ENCODE results near the gene KISS1.

Gene KISS1

DNA sequence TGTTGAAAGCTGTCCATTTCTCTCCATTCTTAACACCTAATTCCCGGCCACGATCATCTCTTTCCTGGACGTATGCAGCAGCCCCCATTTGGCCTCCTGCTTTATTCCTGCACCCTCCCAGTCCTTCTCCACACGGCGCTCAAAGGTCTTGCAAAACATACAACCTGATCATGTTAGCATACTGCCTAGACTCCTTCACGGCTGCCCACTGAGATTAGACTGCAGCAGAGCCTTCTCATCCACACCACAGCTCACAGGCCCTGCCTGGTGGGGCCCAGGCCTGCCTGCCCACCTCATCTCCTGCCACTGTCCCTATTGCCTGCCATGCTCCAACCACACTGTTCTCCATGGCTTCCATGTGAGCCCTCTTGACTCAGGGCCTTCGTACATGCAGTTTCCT is 14.8 kb upstream of the KISS1 start:
- DNase-seq (ENCODE audit: low read depth) = no peak
- H3K4me3 ChIP-seq (replicated peaks; ENCODE audit: low read depth, low read length) = no peak overlapping the region
- TF ChIP-seq, protein P1, sequence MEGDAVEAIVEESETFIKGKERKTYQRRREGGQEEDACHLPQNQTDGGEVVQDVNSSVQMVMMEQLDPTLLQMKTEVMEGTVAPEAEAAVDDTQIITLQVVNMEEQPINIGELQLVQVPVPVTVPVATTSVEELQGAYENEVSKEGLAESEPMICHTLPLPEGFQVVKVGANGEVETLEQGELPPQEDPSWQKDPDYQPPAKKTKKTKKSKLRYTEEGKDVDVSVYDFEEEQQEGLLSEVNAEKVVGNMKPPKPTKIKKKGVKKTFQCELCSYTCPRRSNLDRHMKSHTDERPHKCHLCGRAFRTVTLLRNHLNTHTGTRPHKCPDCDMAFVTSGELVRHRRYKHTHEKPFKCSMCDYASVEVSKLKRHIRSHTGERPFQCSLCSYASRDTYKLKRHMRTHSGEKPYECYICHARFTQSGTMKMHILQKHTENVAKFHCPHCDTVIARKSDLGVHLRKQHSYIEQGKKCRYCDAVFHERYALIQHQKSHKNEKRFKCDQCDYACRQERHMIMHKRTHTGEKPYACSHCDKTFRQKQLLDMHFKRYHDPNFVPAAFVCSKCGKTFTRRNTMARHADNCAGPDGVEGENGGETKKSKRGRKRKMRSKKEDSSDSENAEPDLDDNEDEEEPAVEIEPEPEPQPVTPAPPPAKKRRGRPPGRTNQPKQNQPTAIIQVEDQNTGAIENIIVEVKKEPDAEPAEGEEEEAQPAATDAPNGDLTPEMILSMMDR (IDR thresholded peaks at IDR 0.05; ENCODE audit: low read length, missing control alignments) = no peak

DNA sequence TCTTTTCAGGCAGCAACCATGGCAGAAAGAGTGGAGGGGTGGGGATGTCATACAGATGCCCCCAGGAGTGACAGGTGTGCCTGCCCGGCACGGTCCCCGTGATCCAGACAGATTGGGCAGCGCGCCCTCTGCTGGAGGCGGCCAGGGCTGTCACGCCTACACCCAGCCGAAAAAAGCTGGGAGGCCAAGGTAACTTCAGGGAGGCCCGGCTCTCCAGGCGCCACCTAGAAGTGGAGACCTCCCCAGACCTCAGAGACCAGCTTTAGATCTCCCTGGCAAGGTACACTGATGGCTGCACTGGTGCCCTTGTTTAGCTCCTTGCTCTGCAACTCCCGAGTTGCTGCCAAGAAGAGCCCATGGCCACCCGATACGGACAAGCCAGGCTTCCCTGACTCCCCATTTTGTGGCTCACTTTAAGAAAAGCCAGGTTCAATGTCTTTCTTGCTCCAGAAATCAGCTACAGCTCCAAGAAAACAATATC is 10.9 kb upstream of the KISS1 start:
- TF ChIP-seq, protein P1 (IDR thresholded peaks at IDR 0.05; ENCODE audit: low read length, missing control alignments) = peak; percentile 89
- DNase-seq (ENCODE audit: low read depth) = peak; percentile 34
- H3K4me3 ChIP-seq (replicated peaks; ENCODE audit: low read depth, low read length) = no peak overlapping the region

- TF ChIP-seq, protein P1 (IDR thresholded peaks at IDR 0.05; ENCODE audit: low read length, missing control alignments) = peak; percentile 21
- DNase-seq (ENCODE audit: low read depth) = peak; percentile 31
- H3K4me3 ChIP-seq (replicated peaks; ENCODE audit: low read depth, low read length) = no peak overlapping the region
Observed at GRCh38 chr1:204206121-204206520, 9.8 kb upstream of the KISS1 start.

DNA sequence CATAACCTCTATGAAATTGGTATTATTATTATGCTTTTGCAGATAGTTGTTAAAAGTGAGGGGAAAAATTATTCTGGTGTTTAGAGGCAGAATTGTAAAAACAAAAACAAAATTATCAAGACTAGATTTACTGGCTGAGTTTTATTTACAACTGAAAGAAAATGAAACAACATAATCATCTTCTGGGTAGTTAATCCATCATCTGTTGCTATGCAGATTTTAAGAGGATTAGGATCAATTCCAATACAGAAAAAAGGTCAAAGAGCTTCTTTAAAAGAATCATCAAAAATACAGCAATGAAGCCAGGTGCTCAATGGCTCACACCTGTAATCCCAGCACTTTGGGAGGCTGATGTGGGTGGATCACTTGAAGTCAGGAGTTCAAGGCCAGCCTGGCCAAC is 9.2 kb upstream of the KISS1 start:
- DNase-seq (ENCODE audit: low read depth) = no peak
- TF ChIP-seq, protein P1 (IDR thresholded peaks at IDR 0.05; ENCODE audit: low read length, missing control alignments) = no peak
- no peak overlapping the region for H3K4me3 ChIP-seq (replicated peaks; ENCODE audit: low read depth, low read length)

DNA sequence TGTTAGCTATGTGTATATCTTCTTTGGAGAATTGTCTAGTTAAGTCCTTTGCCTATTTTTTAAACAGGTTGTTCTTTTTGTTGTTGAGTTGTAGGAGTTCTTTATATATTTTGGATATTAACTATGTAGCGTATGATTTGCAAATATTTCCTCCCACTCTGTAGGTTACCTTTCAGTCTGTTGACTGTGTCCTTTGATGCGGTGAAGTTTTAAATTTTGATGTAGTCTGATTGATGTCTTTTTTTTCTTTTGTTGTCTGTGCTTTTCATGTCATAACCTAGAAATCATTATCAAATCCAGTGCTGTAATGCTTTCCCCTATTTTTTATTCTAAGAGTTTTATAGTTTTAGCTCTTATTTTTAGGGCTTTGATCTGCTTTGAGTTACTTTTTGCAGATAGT is 8.7 kb upstream of the KISS1 start:
- TF ChIP-seq, protein P1 (IDR thresholded peaks at IDR 0.05; ENCODE audit: low read length, missing control alignments) = no peak
- DNase-seq (ENCODE audit: low read depth) = no peak

DNA sequence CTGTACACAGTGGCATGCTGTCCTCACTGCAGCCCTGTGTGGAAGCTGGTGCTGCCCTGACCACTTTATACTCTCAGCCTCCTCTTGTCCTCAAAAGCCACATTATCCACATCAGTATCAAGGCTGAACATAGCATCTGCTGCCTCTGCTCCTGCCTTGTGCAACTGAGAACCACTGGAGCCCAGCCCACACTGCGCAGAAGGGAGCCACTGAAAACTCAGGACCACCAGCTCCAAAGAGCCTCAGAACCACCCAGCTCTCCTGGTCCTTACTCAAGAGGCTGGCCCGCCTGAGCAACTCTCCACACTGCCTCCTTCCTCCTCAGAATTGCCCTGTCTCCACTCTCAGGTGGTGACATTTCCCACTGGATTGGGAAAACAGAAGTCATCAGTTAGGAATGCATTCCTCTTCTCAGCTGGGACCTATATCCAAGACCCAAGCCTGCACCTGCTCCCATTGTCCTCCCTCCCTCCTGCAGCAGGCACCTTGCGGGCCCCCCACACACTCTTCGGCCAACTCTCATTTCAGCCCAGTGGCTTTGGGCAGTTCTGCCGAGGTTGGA is 7.0 kb upstream of the KISS1 start:
- H3K4me3 ChIP-seq (replicated peaks; ENCODE audit: low read depth, low read length) = no peak overlapping the region
- TF ChIP-seq, protein P1 (IDR thresholded peaks at IDR 0.05; ENCODE audit: low read length, missing control alignments) = no peak
- DNase-seq (ENCODE audit: low read depth) = no peak

More for the DNA sequence above, 8.7 kb upstream of the KISS1 start:
- H3K4me3 ChIP-seq (replicated peaks; ENCODE audit: low read depth, low read length) = no peak overlapping the region

DNA sequence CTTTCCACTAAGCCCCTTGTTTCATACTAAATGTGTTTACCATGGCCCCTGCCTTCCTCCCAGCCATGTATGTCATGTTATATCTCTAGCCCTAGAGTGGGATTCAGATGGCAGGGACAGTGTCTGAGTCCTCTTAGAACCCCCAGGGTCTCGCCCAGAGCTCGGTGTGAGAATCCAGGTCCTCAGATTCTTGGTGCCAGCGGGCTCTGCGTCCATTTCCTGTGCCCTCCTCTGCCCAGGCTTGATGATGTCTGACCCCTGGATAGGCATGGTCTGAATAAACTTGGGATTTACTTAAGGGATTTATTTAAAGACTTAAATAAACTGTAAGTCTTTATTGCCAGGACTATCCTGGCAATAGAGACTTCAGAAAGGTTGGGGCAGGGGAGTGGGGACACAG is 6.2 kb upstream of the KISS1 start:
- TF ChIP-seq, protein P1 (IDR thresholded peaks at IDR 0.05; ENCODE audit: low read length, missing control alignments) = no peak
- no peak for DNase-seq (ENCODE audit: low read depth)
- H3K4me3 ChIP-seq (replicated peaks; ENCODE audit: low read depth, low read length) = no peak overlapping the region
